Central memory CD8-positive, alpha-beta T cell (primary cell): ENCODE data around the gene PHAF1.
A peak's percentile ranks its signal among the peaks of the same experiment; 100 is the strongest.

Experiments
- ATAC-seq: fragments of 150-1000 bp; cut with Tn5 transposase; replicated peaks from 2 replicates; pipeline ENCODE4 v1.10.0; 2022; ENCODE audit warnings: mild to moderate bottlenecking, moderate FRiP score, moderate number of reproducible peaks; ENCODE audit not compliant: poor library complexity, severe bottlenecking; ENCODE audit errors: extremely low read depth
- DNase-seq, 2 donors: peaks; one replicate each; pipeline ENCODE4 v3.0.0; 2021; ENCODE audit warnings: low spot score in 2 of 2
- H3K27ac Mint-ChIP-seq: one replicate; pipeline ENCODE4 v1.8.0; 2022; ENCODE audit warnings: low read depth, mild to moderate bottlenecking, moderate library complexity, mixed read lengths
- H3K27me3 Mint-ChIP-seq: one replicate; pipeline ENCODE4 v1.8.0; 2022; ENCODE audit warnings: mixed read lengths
- H3K36me3 Mint-ChIP-seq: one replicate; pipeline ENCODE4 v1.8.0; 2022; ENCODE audit warnings: mild to moderate bottlenecking, moderate library complexity, mixed read lengths; ENCODE audit not compliant: insufficient read depth
- H3K4me1 Mint-ChIP-seq: one replicate; pipeline ENCODE4 v1.8.0; 2022; ENCODE audit warnings: mixed read lengths
- H3K4me3 Mint-ChIP-seq: one replicate; pipeline ENCODE4 v1.8.0; 2022; ENCODE audit warnings: mild to moderate bottlenecking, moderate library complexity, mixed read lengths
- H3K9me3 Mint-ChIP-seq: one replicate; pipeline ENCODE4 v1.8.0; 2022; ENCODE audit warnings: mixed read lengths

The PHAF1 gene

DNA sequence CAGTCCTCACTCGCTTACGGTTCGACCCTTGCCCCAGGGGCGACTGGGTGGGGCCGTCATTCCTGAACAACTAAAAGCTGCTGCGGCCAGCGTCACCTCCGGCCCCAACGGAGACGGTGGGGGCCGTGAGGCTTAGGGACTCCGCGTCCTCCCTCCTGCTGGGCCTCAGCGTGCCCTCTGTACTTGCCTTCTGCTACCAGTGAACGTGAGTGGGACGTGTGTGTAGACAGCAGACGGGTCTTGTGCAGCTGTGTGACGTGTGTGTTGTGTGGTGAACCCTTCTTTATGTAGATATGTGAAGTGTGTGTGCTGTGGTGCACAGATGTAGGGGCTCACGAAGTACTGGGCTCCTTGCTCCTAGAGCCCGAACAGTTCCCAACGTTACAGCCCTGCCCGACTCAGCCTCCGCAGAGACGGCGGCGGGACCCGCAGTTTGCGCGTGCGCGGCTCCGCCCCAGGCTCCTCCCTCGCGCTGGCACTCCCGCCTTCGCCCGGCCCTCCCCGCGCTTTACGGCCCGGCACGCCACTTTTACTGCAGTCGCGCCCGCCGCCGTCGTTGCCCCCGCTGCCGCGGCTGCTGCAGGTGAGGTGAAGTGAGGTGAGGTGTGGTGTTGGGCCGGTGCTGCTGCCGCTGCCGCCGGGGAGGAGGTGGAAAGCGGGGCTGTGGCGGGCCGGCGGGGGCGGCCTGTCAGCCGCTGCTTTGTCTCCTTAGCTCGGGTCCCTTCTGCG is at the start of gene PHAF1:
PHAF1 (plus strand) TSS at position 535 of the 729 bp plus-strand sequence. CDS start 235 bp downstream, outside the sequence.
- Mint-ChIP-seq H3K36me3 (peaks cover 16% of the 10 kb centered on the region), H3K4me1 (peaks cover 38% of the 10 kb centered on the region), H3K4me3 (peak within 1 kb of the TSS; percentile 94), H3K27me3 (no peaks in the 10 kb centered on the region), H3K27ac (peak within 1 kb of the TSS; percentile 90), H3K9me3 (no peaks in the 10 kb centered on the region)
- ATAC-seq, result peak; percentile 82
- DNase-seq, result peak; percentile 93 to 97

DNA sequence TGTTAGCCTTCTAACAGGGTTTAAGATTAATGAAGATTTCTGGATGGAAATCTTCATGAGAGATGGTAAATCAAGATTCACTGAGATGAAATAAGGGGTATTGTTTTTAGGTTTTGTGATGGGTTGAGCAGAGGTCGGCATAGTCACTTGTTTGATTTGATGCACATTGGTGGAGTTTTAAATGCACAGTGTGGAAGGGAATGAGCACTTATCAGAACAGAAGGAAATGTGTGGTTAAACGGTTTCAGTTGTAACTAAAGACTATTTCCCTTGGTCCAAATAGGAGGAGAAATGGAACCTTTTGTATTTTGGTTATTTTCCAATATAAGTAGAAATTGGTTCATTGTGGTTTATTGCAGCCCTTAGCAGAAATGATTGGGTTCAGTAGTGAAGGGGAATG is 46.7 kb upstream of the PHAF1 start:
- Mint-ChIP-seq H3K4me3 (no peak overlapping the region), H3K9me3 (no peaks in the 10 kb centered on the region), H3K27me3 (no peaks in the 10 kb centered on the region), H3K36me3 (peaks cover 19% of the 10 kb centered on the region), H3K27ac (no peak overlapping the region), H3K4me1 (peaks cover 13% of the 10 kb centered on the region)
- ATAC-seq (no peak), DNase-seq (no peak)

DNA sequence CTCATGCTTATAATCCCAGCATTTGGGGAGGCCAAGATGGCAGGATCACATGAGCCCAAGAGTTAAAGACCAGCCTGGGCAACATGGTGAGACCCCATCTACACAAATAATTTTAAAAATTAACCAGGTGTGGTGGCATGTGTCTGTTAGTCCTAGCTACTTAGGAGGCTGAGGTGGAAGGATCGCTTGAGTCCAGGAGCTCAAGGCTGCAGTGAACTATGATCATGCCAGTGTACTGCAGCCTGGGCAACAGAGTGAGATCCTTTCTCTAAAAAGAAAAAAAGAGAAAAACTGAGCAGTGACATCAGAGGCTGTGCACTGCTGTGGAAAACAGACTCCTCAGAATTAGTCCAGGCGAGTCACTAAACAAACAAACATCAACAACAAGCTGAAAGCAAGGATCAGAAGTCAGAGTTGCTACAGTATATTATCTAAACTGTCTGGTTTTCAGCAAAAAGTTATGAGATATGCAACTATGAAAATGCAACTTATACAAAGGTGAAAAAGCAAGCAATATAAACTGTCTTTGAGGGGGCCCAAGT is 41.5 kb upstream of the PHAF1 start:
- H3K36me3 Mint-ChIP-seq, result peaks cover 34% of the 10 kb centered on the region
- peaks cover 5% of the 10 kb centered on the region for H3K4me1 Mint-ChIP-seq
- DNase-seq (no peak), ATAC-seq (no peak)
- no peak overlapping the region for H3K4me3 Mint-ChIP-seq
- H3K27me3 Mint-ChIP-seq, result no peaks in the 10 kb centered on the region
- no peak overlapping the region for H3K27ac Mint-ChIP-seq
- H3K9me3 Mint-ChIP-seq, result no peaks in the 10 kb centered on the region

DNA sequence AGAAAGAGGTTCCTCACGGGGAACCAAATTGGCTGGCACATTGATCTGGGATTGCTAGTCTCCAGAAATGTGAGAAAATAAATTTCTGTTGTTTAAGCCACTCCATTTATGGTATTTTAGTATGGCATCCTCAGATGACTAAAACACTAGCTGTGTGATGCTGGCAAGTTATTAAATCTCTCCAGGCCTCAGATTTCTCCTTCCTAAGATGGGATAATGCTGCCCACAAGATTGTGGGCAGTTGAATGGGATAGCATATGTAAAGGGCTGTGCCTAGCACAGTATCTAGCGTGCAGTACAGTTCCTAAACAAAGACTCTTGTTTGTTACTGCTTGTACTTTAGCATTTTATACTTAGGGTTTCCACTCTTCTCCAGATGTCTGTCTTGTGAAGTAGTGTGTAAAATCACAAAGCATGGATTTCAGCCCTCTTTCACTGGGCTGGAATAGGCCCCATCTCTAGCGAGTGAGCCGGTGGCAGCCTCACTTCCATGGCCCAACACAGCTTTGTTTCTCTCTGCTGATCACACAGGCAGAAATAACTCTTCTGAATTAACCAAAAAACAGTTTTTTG is 38.2 kb upstream of the PHAF1 start:
- Mint-ChIP-seq H3K4me3 (no peak overlapping the region), H3K9me3 (no peaks in the 10 kb centered on the region), H3K36me3 (peaks cover 43% of the 10 kb centered on the region), H3K4me1 (peaks cover 5% of the 10 kb centered on the region), H3K27me3 (no peaks in the 10 kb centered on the region), H3K27ac (no peak overlapping the region)
- ATAC-seq (no peak), DNase-seq (no peak)

DNA sequence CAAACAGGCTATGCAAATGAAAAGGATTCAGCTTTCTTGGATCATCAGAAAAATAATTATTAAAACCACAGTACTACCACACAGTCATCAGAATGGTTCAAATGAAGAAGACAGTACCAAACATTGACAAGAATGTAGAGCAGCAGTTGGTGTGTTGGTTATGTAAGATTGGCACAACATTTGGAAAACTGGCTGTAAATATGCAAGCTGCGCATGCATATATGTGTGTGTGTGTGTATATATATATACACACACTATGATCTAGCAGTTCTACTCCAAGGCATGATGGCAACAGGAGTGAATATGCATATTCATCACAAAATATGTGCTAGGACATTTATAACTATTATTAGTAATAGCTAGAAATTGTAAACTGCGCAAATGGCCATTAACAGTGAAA is 34.4 kb upstream of the PHAF1 start:
- Mint-ChIP-seq H3K9me3 (no peaks in the 10 kb centered on the region), H3K4me3 (no peak overlapping the region), H3K4me1 (peaks cover 9% of the 10 kb centered on the region), H3K36me3 (peaks cover 29% of the 10 kb centered on the region), H3K27me3 (no peaks in the 10 kb centered on the region), H3K27ac (no peak overlapping the region)
- no peak for ATAC-seq
- DNase-seq, result no peak

DNA sequence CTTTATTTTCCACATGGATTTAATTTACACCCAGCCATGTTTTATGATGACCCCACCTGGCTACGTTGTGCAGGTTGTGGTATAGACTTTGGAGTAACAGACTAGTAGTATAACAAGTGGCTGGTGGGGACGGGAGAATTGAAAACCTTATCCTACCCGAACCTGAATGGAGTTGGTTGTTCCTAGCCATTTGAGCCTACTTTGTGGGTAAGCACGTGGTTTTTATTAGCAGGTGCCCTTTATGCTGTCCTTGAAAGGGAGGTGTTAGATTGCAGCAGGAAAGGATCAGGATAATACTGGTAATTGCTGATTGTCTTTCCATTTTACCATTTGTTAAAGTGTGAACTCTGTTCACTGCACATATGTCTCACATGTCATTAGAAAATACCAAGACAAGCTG is 31.9 kb upstream of the PHAF1 start:
- no peaks in the 10 kb centered on the region for H3K9me3 Mint-ChIP-seq
- ATAC-seq, result no peak
- DNase-seq, result no peak
- H3K27me3 Mint-ChIP-seq, result no peaks in the 10 kb centered on the region
- H3K36me3 Mint-ChIP-seq, result peaks cover 22% of the 10 kb centered on the region
- no peak overlapping the region for H3K27ac Mint-ChIP-seq
- no peak overlapping the region for H3K4me3 Mint-ChIP-seq
- peaks cover 5% of the 10 kb centered on the region for H3K4me1 Mint-ChIP-seq

DNA sequence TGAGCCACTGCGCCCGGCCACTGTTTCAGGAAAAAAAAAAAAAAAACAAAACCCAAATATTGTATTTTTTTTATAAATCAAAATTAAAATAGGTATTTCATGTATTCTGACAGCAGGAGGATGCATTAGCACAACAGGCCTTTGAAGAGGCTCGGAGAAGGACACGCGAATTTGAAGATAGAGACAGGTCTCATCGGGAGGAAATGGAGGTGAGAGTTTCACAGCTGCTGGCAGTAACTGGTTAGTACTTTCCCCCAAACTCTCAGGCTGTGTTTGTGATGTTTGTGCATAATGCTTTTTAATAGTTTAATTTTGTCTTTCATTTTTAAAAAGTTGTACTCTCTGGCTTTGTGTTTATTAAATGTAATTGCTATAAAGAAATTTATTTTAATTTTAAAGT is 27.6 kb upstream of the PHAF1 start:
- ATAC-seq, result peak; percentile 81
- Mint-ChIP-seq H3K4me3 (no peak overlapping the region), H3K27ac (no peak overlapping the region), H3K36me3 (peaks cover 14% of the 10 kb centered on the region), H3K9me3 (no peaks in the 10 kb centered on the region), H3K27me3 (no peaks in the 10 kb centered on the region), H3K4me1 (peaks cover 10% of the 10 kb centered on the region)
- DNase-seq, result no peak

DNA sequence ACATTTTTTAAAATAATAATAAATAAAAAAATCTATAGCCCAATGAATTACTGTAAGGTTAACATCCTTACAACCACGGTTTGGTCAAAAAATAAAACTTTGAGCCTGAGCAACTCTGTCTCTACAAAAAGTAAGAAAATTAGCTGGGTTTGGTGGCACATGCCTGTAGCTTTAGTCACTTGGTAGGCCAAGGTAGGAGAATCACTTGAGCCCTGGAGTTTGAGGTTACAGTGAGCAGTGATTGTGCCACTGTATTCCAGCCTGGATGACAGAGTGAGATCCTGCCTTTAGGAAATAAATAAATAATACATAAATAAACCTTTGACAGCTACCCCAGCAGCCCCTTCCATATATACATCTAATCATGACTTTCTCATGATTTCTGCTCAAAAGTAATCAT is 26.9 kb upstream of the PHAF1 start:
- DNase-seq, result no peak
- H3K36me3 Mint-ChIP-seq, result peaks cover 11% of the 10 kb centered on the region
- H3K4me3 Mint-ChIP-seq, result no peak overlapping the region
- no peak overlapping the region for H3K27ac Mint-ChIP-seq
- H3K27me3 Mint-ChIP-seq, result no peaks in the 10 kb centered on the region
- no peaks in the 10 kb centered on the region for H3K9me3 Mint-ChIP-seq
- no peak for ATAC-seq
- H3K4me1 Mint-ChIP-seq, result peaks cover 10% of the 10 kb centered on the region

DNA sequence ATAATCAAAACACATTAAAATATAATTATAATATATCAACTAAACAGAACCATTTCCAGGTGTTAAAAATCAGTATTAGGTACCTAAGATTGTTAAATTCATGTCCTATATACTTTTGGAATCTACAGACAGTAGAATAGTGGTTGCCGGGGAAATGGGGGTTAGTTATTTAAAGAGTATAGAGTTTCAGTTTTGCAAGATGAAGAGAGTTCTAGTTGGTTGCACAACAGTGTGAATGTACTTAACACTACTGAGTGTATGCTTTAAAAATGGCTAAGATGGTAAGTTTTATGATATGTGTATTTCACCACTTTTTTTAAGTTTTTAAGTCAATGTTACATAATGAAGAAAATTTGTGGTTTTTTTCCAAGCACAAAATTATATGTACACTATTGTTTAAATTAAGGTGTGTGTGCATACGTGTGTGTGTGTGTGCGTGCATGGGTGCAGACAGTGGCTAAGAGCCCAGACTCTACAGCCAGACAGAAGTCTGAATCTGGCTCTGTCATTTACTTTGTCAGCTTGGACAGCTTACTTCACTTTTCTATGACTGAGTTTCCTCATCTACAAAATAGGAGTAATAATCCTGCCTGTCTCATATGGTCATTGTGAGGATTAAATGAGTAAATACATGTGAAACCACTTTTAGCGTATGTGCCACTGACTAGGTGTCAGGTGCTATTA is 25.3 kb upstream of the PHAF1 start:
- Mint-ChIP-seq H3K36me3 (peaks cover 8% of the 10 kb centered on the region), H3K4me3 (no peak overlapping the region), H3K27me3 (no peaks in the 10 kb centered on the region), H3K27ac (no peak overlapping the region), H3K9me3 (no peaks in the 10 kb centered on the region), H3K4me1 (peaks cover 10% of the 10 kb centered on the region)
- DNase-seq (no peak), ATAC-seq (no peak)

DNA sequence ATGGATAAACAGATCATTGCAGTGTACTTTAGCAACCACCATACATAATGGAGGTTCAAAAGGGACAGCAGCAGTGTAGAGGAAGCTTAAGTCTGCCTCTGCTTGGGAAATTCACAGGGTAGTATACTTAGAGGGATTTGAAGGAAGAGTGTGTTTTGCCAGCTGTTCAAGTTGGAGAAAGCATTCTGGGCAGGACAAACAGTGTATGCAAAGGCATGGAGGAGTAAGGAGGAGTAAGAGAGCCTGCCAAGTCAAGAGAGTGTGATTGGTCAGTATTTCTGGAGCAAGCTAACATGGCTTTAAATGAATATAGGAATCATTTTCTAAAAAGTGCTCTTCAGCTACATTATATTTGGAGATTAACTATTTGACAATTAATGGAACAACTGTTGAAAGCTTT is 22.9 kb upstream of the PHAF1 start:
- Mint-ChIP-seq H3K9me3 (no peaks in the 10 kb centered on the region), H3K4me1 (peaks cover 6% of the 10 kb centered on the region), H3K27ac (no peak overlapping the region), H3K4me3 (no peak overlapping the region), H3K36me3 (peaks cover 10% of the 10 kb centered on the region), H3K27me3 (no peaks in the 10 kb centered on the region)
- DNase-seq (no peak), ATAC-seq (no peak)

DNA sequence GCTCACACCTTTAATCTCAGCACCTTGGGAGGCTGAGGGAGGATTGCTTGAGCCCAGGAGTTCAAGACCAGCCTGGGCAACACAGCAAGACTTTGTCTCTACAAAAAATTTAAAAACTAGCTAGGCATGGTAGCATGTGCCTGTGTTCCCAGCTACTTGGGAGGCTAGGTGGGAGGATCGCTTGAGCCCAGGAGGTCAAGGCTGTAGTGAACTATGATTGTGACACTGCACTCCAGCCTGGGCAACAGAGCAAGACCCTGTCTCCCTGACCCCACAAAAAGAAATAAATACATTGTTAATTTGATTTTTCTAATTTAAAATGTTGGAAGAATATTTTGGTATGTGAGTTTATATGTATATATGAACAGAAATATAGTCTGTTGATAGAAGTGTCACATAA is 22.4 kb upstream of the PHAF1 start:
- H3K27ac Mint-ChIP-seq, result no peak overlapping the region
- H3K4me3 Mint-ChIP-seq, result no peak overlapping the region
- no peaks in the 10 kb centered on the region for H3K27me3 Mint-ChIP-seq
- no peaks in the 10 kb centered on the region for H3K9me3 Mint-ChIP-seq
- ATAC-seq, result no peak
- peaks cover 10% of the 10 kb centered on the region for H3K4me1 Mint-ChIP-seq
- H3K36me3 Mint-ChIP-seq, result peaks cover 12% of the 10 kb centered on the region
- no peak for DNase-seq

DNA sequence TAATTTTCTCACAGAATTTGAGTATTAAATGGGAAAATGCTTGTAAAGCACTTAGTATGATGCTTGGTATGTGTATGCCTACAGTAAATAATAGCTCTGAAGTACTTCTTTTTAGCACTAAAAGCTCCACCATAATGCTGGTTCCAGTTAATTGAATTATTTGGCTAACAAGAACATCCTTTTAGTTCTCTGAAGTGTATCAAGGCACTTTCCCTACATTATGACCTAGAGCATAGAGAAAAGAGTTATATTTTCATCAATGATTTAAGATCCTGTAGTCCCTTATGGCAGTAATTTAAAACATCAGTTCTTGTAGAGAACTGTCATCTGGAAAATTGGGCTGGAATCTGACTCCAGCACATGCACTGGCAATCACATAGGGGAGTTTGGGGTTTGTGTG is 21.9 kb upstream of the PHAF1 start:
- no peaks in the 10 kb centered on the region for H3K9me3 Mint-ChIP-seq
- no peaks in the 10 kb centered on the region for H3K27me3 Mint-ChIP-seq
- no peak for ATAC-seq
- DNase-seq, result no peak
- H3K4me3 Mint-ChIP-seq, result no peak overlapping the region
- peaks cover 10% of the 10 kb centered on the region for H3K4me1 Mint-ChIP-seq
- H3K36me3 Mint-ChIP-seq, result peaks cover 12% of the 10 kb centered on the region
- H3K27ac Mint-ChIP-seq, result no peak overlapping the region

DNA sequence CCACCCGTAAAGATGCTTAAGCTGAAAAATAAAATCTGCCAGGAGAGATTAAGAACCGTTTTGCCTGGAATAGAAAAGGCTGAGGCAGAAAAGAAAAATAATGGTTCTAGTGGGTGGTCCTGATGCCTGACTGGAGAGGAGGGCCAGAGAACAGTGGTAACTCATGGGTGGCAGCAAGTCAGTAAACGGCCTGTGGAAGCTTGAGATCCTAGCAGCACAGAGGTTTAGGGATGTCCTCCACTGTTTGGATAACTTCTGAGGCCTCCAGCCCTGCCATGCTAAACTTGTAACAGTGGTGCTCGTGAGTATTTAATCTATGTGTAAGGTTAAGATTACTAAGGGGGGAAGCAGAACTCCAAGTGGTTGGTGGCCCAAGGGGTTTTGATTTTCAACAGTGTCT is 21.2 kb upstream of the PHAF1 start:
- H3K4me3 Mint-ChIP-seq, result no peak overlapping the region
- ATAC-seq, result no peak
- peaks cover 12% of the 10 kb centered on the region for H3K36me3 Mint-ChIP-seq
- no peak overlapping the region for H3K27ac Mint-ChIP-seq
- no peaks in the 10 kb centered on the region for H3K27me3 Mint-ChIP-seq
- H3K9me3 Mint-ChIP-seq, result no peaks in the 10 kb centered on the region
- DNase-seq, result no peak
- H3K4me1 Mint-ChIP-seq, result peaks cover 10% of the 10 kb centered on the region
